Kidney epithelial cell (primary cell): ENCODE data around the gene SPOCK3. TPM values are rescaled to one million over a fixed set of nuclear protein-coding genes. Genes with fewer than 3 reads are reported as not detected.
"Not testable (repeated sequence)": the region's sequence is repeated elsewhere in the genome, so short reads cannot be mapped to it uniquely, and the experiment has no call there.

Source experiments
- DNase-seq: peaks from one replicate; pipeline ENCODE4 v3.0.0-alpha.2; 2010; ENCODE audit warnings: low read depth
- H3K27me3 ChIP-seq: 2 replicates; pipeline ENCODE4 v1.6.0; 2011; ENCODE audit warnings: low read length; ENCODE audit not compliant: control insufficient read depth, insufficient read depth
- H3K36me3 ChIP-seq: 2 replicates; pipeline ENCODE4 v1.5.1; 2011; ENCODE audit warnings: low read length; ENCODE audit not compliant: control insufficient read depth, insufficient read depth
- H3K4me3 ChIP-seq: 2 replicates; pipeline ENCODE4 v1.5.1; 2011; ENCODE audit warnings: low read depth, mild to moderate bottlenecking, control low read depth, low read length
- total RNA-seq: library from RNA; depleted of rRNA; stranded (reverse); fragments of >200 nt; gene quantifications from 2 replicates; pipeline ENCODE4 v1.2.3, GENCODE V29; 2015
- TF ChIP-seq, protein P1 (sequence below): IDR thresholded peaks from 2 replicates; pipeline ENCODE4 v1.5.1; 2011; ENCODE audit warnings: mild to moderate bottlenecking, moderate library complexity, low read length, control low read depth, inconsistent platforms; ENCODE audit not compliant: insufficient read depth, poor library complexity, severe bottlenecking

SPOCK3 gene
- total RNA-seq, 1 donor from 2014 or later = 1.4 TPM

DNA sequence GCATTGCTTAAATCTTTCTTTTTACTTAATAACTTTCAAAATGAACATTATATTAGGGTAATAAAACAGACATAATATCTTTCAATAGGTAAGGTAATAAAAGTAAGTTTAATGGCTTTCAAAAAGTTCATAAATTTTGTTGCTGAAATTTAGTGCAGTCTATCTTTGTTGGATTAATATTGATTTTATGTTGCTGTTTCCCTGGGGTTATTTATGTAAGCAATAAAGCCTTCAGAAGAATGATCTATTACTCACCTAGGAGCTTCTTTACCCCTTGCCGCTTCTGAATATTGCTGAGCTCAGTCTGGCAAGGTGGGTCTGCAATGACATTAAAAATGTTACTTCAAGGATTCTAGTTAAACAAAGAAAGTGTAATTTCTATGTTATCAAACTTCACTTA is 492.6 kb downstream of the SPOCK3 start:
- TF ChIP-seq, protein P1, sequence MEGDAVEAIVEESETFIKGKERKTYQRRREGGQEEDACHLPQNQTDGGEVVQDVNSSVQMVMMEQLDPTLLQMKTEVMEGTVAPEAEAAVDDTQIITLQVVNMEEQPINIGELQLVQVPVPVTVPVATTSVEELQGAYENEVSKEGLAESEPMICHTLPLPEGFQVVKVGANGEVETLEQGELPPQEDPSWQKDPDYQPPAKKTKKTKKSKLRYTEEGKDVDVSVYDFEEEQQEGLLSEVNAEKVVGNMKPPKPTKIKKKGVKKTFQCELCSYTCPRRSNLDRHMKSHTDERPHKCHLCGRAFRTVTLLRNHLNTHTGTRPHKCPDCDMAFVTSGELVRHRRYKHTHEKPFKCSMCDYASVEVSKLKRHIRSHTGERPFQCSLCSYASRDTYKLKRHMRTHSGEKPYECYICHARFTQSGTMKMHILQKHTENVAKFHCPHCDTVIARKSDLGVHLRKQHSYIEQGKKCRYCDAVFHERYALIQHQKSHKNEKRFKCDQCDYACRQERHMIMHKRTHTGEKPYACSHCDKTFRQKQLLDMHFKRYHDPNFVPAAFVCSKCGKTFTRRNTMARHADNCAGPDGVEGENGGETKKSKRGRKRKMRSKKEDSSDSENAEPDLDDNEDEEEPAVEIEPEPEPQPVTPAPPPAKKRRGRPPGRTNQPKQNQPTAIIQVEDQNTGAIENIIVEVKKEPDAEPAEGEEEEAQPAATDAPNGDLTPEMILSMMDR = no peak
- no peak for DNase-seq
- H3K27me3 ChIP-seq = no peaks in the 10 kb centered on the region
- H3K36me3 ChIP-seq = no peaks in the 10 kb centered on the region
- H3K4me3 ChIP-seq = no peak overlapping the region

DNA sequence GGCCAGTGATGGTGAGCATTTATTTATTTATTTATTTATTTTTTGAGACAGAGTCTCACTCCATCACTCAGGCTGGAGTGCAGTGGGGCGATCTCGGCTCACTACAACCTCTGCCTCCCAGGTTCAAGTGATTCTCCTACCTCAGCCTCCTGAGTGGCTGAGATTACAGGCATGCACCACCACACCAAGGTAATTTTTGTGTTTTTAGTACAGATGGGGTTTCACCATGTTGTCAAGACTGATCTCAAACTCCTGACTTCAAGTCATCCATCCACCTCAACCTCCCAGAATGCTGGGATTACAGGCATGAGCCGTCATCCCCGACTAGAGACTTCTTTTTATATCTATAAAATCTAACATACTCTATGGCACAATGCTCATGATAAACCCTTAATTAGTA is 495.1 kb downstream of the SPOCK3 start:
- not testable (repeated sequence) for H3K4me3 ChIP-seq, H3K36me3 ChIP-seq, H3K27me3 ChIP-seq, DNase-seq

DNA sequence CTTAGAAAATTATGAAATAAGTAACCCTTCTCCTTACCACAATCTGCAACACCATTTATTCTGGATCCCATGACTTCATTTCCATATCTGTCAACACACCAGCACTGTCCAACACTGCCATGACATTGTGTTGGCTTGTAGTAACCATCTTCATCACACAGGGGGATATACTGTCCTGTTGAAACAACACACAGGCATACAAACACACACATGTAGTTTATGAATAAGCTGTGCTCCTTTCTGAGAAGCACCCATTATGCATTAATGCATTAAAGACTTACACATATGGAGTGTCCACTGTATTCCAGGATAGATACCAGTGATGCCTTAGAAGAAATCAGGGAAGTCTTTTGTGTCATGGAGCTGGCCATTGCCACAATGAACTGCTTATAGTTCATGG is 496.9 kb downstream of the SPOCK3 start:
- H3K27me3 ChIP-seq = no peaks in the 10 kb centered on the region
- no peak overlapping the region for H3K4me3 ChIP-seq
- TF ChIP-seq, protein P1 = no peak
- no peak for DNase-seq
- no peaks in the 10 kb centered on the region for H3K36me3 ChIP-seq

DNA sequence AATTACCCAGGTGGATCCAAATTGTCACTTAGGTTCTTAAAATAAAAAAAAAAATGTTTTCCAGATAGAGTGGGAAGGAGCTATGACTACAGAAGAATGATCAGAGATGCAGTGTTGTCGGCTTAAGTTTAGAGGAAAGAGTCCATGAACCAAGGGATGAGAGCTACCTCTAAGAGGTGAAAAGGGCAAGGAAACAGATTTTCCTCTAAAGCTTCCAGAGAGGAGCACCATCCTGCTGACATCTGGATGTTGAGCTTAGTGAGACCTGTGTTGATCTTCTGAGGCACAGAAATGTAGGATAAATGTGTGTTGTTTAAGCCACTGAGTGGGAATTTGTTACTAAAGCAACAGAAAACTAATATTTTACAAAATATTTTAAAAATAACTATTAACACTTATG is 498.7 kb downstream of the SPOCK3 start:
- no peaks in the 10 kb centered on the region for H3K27me3 ChIP-seq

DNA sequence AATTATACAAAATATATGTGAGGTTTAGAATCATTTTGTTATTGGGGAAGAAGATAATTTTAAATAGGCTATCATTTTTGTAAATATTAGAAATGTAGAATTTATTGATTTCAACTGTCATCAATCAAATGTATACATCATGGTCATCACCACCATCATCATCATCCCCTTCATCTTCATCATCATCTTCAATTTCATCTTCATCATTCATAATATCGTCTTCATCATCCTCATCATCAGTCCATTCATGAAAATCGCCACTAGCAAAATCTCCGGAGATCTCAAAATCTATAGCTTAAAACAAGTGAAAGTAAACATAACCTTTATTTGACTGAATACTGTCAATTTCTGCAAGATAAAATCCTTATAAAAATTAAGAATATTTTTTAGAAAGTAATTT is 499.5 kb downstream of the SPOCK3 start:
- TF ChIP-seq, protein P1 = no peak
- no peaks in the 10 kb centered on the region for H3K36me3 ChIP-seq

More for the DNA sequence above, 498.7 kb downstream of the SPOCK3 start:
- Histone ChIP-seq H3K4me3 (no peak overlapping the region), H3K36me3 (no peaks in the 10 kb centered on the region)
- TF ChIP-seq, protein P1 = no peak
- no peak for DNase-seq

DNA sequence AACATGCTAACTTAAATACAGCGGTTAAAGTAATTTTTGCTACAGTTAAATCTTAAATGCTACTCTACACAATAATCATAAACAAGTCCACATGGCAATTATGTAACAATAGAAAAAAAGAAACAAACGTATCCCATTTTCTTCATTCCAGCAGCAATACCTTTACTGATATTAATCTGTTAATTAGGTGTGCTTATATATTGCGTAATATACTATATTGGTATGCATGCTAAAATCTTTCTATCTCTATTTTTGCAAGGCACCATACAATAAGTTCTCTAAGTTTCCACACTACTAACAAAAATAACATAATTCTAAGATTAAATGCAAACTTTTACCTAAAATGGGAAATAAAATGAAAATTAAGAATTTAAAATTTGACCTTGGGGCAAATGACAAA is 500.6 kb downstream of the SPOCK3 start:
- no peak overlapping the region for H3K4me3 ChIP-seq
- DNase-seq = no peak

More for the DNA sequence above, 499.5 kb downstream of the SPOCK3 start:
- Histone ChIP-seq H3K27me3 (no peaks in the 10 kb centered on the region), H3K4me3 (no peak overlapping the region)
- no peak for DNase-seq

More for the DNA sequence above, 500.6 kb downstream of the SPOCK3 start:
- TF ChIP-seq, protein P1 = no peak
- H3K36me3 ChIP-seq = no peaks in the 10 kb centered on the region
- no peaks in the 10 kb centered on the region for H3K27me3 ChIP-seq
